ENCODE data around the gene NR2C2.

- TF ChIP-seq JUND (IDR thresholded peaks at IDR 0.05) (no peak), RXRA (IDR thresholded peaks at IDR 0.05) (no peak), CTCF (IDR thresholded peaks at IDR 0.05; ENCODE audit: low read depth, low read length, missing input control) (no peak), RAD21 (IDR thresholded peaks at IDR 0.05) (no peak), ZBTB33 (IDR thresholded peaks at IDR 0.05) (no peak), FOXA1 (IDR thresholded peaks at IDR 0.05) (no peak)
- TF ChIP-seq, protein P1, sequence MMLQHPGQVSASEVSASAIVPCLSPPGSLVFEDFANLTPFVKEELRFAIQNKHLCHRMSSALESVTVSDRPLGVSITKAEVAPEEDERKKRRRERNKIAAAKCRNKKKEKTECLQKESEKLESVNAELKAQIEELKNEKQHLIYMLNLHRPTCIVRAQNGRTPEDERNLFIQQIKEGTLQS (IDR thresholded peaks at IDR 0.05) = no peak
These were observed 37.3 kb downstream of the NR2C2 start for GRCh38 chr3:14984581-14985113.
